Stimulated activated CD4-positive, alpha-beta T cell treated with anti-CD3 and anti-CD28 coated beads, TNF-alpha, amount 100 ng/mL, for 24 hours (primary cell): ENCODE results near the gene PCDH7.

Experiments
- DNase-seq, 3 experiments: peaks; one replicate each; pipeline ENCODE4 v3.0.0-alpha.2; 2020; ENCODE audit warnings: low read depth in 3 of 3

PCDH7 gene, protein sequence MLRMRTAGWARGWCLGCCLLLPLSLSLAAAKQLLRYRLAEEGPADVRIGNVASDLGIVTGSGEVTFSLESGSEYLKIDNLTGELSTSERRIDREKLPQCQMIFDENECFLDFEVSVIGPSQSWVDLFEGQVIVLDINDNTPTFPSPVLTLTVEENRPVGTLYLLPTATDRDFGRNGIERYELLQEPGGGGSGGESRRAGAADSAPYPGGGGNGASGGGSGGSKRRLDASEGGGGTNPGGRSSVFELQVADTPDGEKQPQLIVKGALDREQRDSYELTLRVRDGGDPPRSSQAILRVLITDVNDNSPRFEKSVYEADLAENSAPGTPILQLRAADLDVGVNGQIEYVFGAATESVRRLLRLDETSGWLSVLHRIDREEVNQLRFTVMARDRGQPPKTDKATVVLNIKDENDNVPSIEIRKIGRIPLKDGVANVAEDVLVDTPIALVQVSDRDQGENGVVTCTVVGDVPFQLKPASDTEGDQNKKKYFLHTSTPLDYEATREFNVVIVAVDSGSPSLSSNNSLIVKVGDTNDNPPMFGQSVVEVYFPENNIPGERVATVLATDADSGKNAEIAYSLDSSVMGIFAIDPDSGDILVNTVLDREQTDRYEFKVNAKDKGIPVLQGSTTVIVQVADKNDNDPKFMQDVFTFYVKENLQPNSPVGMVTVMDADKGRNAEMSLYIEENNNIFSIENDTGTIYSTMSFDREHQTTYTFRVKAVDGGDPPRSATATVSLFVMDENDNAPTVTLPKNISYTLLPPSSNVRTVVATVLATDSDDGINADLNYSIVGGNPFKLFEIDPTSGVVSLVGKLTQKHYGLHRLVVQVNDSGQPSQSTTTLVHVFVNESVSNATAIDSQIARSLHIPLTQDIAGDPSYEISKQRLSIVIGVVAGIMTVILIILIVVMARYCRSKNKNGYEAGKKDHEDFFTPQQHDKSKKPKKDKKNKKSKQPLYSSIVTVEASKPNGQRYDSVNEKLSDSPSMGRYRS (N-terminal part only)

DNA sequence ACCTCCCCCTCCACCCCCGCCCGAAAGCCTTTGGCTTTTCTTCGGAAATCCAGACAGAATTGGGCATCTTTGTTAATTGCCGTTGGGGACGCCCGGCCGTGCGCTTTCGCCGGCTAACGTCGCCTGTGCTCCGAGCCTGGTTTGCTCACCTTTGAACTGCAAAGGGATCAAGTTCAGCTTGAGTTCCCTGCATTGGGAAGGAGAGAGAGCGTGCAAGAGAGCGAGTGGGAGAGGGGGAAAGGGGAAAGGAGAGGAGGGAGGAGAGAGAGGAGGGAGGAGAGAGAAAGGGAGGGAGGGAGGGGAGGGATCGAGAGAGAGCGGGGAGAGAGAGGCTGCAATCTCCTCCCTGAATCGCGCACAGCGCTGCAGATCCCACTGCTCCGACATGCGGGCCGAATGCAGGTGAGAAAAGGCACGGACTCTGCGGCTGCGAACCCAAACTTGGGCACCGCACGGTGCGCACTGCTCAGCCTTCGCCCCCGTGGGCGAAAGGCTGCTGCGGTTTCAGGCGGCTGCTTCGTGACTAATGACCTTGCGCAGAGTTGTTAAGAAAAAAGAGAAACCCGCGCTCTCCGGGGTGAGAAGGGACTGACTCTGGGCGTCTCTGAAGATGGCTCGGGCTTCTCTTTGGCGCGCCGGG is at the start of gene PCDH7:
PCDH7 (plus strand) TSS at position 349 of the 640 bp plus-strand sequence. CDS start 1,054 bp downstream, outside the sequence.
- no peak for DNase-seq

DNA sequence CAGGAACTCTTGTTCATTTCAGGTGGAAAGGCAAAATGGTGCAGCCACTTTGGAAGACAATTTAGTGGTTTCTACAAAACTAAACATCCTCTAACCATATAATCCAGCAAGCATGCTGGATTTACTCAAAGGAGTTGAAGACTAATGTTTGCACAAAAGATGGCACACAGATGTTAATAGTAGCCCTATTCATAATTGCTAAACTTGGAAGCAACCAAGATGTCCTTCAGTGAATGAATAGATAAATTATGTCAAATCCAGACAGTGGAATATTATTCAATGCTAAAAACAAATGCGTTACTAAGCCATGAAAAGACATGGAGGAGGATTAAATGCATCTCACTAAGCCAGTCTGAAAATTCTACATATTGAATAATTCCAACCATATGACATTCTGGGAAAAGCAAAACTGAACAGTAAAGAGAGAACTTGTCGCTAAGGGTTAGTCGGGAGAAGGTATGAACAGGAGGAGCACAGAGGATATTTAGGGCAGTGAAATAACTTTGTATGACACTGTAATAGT is 48.2 kb upstream of the PCDH7 start:
- DNase-seq: no peak

DNA sequence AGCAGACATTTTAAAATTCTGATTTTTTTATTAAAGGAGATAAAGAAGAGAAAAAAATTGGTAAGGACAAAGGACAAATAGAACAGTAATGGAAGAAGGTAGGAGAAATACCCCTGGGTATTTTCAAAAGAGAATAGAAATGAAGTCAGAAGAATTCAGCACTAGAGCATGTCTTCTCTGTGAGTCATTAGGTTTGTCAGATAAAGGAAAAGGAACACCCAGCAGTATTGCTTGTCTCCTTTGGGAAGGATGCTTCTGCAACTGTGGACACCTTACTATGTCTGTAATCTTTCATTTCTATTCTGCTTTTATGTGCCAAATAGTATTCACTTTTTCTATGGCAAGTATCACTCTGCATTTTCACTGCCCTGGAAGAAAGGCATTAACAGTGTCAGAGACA is 24.0 kb upstream of the PCDH7 start:
- DNase-seq: no peak

DNA sequence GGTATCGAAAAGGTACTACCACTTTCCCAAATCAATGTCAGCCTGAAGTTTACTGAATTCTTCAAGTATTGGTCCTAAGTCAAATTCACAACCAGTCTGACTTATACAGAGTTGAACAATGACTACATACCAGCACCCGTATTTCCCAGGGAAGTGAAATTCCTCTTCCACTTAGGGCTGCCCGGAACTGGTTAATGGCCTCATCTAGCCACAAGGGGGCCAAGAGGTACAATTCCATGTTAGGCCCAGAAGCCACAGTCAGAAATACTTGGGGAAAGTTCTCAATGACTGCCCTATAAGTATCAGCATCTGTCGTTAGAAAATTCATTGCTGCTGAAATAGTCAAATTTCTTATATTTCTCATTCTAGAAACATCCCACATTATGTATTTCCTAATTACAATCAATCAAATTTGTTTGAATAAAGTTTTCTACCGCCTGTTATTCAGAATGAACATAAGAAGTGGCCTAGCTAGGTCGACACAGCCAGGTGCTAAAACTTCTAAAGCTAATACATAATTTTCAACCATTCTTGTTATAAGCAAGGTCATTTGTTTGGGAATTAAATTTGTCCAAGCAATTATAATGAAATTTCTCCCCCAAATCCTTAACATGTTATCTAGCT is 5.6 kb upstream of the PCDH7 start:
- DNase-seq: no peak

DNA sequence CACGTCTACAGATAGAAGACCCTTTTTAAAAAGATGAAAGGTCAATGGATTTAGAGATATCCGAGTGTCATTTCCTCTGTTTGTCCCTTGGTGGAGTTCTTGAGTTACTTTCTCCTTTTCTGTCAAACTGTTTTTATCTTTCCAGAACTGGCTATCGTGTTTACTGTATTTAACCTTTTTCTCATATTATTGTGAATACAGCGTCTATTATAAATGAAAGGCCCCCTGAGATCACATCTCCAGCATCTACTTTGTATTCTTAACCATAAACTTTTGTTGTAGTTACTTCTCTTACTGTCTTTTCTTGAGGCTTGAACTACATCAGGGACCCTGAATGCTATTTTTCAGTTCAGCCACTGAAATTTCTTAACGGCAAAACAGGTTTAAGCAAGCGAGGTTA is 4.0 kb upstream of the PCDH7 start:
- DNase-seq: no peak

DNA sequence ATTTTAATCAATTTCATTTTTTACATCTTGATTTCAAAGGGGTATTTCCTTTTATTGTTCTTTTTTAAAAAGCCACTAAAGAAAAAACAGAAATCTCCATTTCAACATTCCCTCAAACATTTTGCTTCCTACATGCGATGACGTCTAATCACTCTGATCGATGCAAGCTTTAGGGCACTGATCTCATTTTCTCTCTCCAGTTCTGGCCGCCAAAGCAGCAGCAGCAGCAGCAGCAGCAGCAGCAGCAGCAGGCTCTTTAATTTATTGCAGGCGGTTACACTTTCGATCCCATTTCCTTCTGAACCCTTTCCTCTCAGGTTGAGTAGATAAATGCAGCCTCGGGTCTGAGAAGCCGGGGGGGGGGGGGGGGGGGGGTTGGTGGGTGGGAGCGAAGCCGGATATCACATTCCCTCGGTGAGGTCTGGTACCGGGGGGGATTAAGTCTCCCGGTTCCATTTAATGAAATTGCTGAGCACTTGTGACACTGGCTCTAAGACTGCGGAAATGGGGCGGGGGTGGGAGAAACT is 3.4 kb upstream of the PCDH7 start:
- DNase-seq: no peak

DNA sequence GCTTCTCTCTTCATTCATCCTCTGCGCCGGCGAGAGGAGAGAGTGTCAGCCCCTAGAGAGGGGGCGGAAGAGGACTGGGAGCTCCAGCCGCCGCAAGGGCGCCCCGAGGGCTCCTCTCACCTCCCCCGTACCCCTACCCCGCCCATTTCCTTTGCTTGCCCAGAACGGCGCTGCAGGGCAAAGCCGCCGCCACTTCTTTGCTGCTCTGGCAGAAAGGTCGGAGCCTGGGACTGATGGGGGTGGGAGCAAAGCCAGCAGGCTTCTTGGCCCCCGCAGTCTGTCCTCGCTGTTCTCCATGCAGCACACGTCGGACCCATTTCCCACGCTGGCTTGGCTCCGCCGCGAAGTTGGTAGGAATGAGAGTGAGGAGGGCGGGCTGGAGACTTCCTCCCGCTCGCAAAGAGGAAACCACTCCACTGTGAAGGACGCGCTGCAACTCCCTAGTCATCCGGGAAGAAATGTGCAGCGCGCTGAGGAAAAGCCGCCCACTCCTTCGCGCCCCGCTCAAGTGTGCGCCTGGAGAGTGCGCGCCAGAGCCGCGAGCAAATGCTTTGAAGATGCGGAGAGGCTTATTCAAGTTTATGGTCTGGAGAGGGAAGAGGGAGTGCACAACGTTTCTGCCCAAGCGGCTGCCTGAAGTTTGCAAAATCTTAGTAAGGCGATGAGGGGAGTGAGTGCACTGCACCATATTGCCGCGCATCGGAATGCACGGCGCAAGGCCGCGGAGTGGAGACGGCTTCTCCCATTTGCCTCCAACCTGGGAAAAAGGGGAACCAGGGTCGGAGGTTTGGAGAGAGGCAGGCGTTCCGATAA is 2.8 kb upstream of the PCDH7 start:
- no peak for DNase-seq

DNA sequence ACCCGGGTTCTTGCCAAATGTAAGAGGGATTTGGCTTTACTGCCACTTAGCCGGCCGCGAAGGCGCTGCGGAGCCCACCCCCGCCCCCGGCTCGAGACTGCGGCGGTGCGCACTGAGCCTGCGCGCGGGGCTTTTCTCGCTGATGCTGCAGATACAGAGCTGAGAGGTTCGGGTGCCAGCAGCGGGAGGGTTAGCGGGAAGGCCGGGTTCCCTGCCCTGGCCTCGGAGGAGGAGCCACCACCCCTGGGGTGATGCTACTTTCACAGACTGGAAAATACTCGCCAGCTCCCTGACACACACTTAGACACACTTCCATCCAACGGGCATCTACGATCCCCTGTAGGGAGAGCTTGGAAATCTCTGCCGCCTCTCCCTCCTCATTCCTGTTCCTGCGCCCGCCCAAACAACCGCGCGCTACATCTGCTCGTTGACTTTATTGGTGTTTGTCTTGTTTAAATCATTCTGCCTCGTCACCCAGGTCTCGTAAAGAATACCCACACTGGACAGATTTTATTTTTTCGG is 2.1 kb upstream of the PCDH7 start:
- no peak for DNase-seq

DNA sequence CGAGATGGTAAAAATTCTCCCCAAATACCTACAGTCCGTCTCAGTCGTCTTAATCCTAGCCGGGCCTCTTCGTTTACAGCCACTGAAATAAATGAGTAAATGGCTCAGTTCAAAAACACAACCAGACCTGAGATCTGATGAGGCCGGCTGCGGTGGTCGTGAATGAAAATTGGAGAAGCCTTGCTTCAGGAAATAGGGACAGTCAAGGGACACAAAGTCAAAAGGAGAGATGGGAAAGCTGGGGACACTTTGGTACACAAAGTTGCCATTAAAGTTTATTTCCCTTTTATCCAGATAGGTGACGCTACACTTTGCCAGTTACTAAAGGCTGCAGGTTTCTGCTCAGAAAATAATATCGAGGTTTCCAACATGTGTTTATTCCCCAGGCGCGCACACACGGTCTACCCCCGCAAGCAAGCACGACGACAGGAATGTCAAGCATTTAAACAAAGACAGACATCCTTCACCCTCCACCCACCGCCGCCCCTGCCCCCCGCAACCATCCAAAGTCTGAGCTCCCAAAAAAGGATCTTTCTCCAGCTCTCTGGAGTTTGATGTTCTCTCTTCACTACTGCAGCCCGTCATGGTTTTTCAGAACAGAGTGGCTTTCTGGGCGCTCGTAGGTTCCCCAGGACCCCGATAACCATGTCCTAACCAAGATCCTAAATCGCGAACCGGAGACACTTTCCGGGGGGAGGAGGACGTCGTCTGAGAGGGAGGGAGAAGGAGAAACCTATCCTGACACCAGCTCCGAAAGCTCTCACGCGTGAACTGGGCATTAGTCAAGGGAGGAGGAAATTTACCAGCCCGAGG is 1.3 kb upstream of the PCDH7 start:
- no peak for DNase-seq

DNA sequence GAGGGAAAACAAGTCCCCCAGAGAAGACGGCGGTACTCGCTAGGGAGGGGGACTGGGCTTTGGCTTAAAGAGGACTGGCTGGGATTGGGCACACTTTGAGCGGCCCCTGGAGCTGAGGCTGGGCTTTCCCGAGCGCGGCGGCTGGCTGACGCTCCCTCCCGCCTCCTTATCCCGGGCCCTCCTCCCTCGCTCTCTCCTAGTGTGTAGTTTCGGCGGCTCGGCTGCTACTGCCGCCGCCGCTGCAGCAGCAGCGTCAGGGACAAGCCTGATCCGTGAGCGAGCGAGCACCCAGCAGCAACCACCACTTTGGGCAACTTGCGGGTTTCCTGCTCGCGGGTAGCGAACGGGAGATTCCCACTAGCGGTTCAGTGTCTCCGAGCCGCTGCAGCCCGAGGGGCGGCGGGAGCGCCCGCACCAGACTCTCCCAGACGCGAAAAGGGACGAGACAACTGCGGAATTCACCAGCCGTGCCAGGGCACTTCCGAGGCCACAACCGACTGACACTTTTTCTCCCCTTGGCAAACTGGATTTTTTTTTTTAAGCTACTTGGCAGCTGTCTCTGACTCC is 632 bp upstream of the PCDH7 start:
- no peak for DNase-seq

DNA sequence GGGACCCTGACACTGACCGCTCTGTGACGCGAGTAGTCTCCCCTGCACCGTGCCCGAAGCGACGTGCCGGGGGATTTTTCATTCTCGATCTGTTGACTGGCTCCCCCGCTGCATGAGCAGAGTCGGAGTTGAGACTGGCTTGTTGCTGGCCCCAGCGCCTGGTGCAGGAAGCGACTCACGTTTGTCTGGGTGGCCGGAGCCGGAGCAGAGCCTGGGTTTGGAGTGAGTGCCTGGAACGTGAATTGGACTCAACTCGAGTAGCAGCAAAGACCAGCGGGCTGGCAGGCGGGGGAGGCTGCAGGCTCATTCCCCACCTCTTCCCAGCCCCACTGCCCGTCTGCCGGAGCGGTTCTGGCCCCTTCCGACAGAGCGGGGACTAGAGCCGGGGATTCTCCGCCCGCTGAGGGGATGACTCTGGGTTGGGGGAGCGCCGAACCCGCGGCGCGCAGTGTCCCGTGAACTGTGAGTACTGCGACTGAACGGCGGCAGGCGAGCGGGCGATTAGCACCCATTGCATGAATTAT is 554 bp downstream of the PCDH7 start:
- no peak for DNase-seq

DNA sequence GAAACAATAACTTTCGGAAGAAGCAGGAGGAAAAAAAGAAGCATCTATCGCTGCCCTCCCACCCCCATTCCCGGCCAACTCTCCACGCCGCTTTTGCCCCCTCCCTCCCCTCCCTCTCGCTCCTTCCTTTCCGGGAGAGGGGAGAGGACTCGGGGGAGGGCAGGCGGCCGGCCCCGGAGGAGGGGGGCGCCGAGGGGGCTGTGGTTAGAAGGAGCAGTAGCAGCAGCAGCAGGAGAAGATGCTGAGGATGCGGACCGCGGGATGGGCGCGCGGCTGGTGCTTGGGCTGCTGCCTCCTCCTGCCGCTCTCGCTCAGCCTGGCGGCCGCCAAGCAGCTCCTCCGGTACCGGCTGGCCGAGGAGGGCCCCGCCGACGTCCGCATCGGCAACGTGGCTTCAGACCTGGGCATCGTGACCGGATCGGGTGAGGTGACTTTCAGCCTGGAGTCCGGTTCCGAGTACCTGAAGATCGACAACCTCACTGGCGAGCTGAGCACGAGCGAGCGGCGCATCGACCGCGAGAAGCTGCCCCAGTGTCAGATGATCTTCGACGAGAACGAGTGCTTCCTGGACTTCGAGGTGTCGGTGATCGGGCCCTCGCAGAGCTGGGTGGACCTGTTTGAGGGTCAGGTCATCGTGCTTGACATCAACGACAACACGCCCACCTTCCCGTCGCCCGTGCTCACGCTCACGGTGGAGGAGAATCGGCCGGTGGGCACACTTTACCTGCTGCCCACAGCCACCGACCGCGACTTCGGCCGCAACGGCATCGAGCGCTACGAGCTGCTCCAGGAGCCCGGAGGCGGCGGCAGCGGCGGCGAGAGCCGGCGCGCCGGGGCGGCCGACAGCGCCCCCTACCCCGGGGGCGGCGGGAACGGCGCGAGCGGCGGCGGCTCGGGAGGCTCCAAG is 1.3 kb downstream of the PCDH7 start:
- no peak for DNase-seq

DNA sequence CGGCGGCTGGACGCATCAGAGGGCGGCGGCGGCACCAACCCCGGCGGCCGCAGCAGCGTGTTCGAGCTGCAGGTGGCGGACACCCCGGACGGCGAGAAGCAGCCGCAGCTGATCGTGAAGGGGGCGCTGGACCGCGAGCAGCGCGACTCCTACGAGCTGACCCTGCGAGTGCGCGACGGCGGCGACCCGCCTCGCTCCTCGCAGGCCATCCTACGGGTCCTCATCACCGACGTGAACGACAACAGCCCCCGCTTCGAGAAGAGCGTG is 1.9 kb downstream of the PCDH7 start:
- DNase-seq: no peak

DNA sequence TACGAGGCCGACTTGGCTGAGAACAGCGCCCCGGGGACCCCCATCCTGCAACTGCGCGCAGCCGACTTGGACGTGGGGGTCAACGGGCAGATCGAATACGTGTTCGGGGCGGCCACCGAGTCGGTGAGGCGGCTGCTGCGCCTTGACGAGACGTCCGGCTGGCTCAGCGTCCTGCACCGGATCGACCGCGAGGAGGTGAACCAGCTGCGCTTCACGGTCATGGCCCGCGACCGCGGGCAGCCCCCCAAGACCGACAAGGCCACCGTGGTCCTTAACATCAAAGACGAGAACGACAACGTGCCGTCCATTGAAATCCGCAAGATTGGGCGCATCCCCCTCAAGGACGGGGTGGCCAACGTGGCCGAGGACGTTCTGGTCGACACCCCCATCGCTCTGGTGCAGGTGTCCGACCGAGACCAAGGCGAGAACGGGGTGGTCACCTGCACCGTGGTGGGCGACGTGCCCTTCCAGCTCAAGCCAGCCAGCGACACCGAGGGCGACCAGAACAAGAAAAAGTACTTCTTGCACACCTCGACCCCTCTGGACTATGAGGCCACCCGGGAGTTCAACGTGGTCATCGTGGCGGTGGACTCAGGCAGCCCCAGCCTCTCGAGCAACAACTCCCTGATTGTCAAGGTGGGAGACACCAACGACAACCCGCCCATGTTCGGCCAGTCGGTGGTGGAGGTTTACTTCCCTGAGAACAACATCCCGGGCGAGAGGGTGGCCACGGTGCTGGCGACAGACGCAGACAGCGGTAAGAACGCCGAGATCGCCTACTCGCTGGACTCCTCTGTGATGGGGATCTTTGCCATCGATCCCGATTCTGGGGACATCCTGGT is 2.4 kb downstream of the PCDH7 start:
- DNase-seq: no peak

DNA sequence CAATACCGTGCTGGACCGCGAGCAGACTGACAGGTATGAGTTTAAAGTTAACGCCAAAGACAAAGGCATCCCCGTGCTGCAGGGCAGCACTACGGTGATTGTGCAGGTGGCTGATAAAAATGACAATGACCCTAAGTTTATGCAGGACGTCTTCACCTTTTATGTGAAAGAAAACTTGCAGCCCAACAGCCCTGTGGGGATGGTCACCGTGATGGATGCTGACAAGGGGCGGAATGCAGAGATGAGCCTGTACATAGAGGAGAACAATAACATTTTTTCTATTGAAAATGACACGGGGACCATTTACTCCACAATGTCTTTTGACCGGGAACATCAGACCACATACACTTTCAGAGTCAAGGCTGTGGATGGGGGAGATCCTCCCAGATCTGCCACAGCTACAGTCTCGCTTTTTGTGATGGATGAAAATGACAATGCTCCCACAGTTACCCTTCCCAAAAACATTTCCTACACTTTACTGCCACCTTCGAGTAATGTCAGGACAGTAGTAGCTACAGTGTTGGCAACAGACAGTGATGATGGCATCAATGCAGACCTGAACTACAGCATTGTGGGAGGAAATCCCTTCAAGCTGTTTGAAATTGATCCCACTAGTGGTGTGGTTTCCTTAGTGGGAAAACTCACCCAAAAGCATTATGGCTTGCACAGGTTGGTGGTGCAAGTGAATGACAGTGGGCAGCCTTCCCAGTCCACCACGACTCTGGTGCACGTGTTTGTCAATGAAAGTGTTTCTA is 3.2 kb downstream of the PCDH7 start:
- DNase-seq: no peak

DNA sequence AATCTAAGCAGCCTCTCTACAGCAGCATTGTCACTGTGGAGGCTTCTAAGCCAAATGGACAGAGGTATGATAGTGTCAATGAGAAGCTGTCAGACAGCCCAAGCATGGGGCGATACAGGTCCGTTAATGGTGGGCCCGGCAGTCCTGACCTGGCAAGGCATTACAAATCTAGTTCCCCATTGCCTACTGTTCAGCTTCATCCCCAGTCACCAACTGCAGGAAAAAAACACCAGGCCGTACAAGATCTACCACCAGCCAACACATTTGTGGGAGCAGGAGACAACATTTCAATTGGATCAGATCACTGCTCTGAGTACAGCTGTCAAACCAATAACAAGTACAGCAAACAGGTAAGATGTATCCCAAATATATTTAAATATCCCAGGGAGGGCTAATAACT is 4.1 kb downstream of the PCDH7 start:
- no peak for DNase-seq
